Stimulated activated CD4-positive, alpha-beta T cell treated with anti-CD3 and anti-CD28 coated beads, Interleukin-12 subunit alpha, Interleukin-12 subunit beta, amount 100 ng/mL, for 4 hours (primary cell): ENCODE results near the gene CAMKMT.

ENCODE experiments used
- DNase-seq: peaks from one replicate; pipeline ENCODE4 v3.0.0-alpha.2; 2020

CAMKMT gene

DNA sequence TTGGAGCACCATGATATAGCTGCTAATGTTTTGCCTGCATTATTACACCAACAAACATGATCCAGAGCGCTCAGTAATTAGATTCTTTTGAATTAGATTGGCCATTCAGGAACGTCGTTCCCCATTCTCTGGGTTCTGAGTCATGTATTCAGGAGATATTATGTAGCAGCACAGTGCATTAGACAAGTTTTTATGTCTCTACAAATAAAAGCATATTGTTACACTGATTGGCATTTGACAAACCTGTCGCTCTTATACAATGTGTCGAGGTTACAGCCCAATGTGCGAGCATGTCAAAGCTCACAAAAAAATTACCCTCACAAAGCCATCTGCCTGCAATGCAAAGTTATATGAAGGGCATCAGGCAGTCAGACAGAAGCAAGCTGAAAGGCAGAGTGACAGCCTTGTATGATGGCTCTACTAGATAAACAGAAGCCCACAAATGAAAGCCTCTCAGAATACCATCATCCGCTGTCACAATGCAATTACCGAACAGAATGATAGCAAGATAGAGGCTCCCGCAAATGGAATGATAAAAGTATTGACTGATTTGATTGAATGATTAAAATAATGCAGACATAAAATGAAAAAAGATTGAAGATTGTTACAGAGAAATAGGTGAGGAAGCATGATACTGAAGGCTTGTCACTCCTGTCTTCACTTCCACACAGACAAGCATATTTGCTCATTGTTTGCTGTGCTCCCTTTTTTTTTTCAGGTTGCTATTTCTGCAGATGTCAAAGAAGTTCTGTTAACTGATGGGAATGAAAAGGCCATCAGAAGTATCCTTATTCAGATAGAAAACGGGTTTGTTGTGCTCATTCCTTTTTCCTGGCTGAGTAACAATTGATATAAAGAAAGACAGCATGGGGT is 345.2 kb downstream of the CAMKMT start:
- DNase-seq: no peak

DNA sequence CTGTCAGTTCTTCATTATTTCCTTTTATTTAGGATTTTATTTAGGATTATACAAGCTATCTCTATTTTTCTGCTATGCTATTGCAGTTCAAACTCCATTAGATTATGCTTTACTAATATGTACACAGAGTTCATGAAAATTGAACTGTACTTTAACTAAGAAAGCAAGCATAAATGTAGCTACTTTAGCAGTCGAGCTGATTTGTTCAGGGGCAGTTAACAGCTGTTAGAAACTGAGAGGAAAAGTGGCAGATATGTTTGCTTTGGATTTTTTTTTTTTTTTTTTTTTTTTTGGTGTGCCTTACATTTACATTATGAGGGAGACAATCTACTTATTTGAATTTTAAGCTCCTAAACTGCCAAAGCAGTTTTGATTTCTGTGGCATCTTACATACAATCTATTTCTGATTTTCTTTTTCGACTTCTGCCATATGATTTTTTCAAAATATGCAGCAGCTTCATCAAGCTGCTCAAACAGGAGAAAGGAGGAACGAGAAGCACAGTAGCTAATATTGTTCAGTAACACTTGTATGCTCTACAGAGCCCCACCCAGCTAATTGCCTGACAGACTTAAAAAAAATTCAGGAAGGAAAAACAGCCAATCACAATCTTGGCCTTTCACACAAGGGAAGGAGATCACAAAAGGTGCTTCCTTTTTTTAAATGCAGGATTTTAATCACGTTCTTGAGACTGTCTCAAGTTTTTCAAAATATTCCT is 346.4 kb downstream of the CAMKMT start:
- no peak for DNase-seq

DNA sequence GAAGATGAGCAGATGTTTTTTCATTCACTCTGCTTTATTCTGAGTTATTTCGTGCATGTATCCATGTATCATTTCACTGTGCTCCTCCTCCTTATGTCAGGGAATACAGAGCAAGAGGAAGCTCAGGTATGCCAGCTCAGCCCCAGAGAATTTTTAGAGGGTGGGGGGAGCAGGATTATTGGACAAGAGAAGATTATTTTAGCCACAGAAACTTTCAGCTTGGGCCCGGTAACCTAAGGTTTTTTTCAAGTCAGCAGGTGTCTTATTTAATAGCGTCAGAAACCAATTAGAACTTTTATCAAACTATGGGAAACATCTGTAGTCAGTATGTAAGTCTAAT is 346.9 kb downstream of the CAMKMT start:
- DNase-seq: no peak

DNA sequence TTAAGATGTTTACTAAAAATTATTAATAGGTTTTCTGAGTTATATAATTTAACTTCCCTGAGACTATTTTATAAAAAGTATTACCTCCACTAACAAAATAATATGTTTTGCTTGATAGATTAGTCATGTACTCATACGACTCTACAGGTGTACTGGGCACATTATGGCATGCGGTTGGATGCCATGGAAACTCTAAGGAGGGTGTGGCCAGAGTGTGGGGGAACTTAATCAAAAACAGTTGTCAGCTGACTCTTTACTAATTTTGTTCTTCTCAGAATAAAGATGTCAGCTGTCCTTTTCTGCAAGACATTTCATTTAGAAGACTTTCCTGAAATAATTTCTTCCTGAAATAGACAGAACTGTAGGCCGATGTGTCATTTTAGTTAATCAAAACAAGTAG is 351.4 kb downstream of the CAMKMT start:
- DNase-seq: no peak

DNA sequence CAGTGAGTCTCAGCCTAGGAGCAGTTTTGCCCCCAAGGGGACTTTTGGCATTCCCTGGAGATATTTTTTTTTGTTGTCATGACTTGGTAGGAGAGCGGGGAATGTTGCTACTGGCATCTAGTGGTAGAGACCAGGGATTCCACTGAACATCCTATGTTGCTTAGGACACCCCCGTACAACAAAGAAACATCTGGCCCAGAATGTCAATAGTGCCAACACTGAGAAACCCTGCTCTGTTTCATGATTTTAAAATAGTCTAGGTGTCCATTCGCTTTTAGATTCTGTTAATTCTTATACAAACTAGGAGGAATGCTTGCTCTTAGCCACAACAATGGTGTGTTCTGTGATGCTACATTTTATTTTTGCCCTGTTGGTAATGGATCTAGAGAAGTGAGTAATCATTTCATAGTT is 353.9 kb downstream of the CAMKMT start:
- no peak for DNase-seq

DNA sequence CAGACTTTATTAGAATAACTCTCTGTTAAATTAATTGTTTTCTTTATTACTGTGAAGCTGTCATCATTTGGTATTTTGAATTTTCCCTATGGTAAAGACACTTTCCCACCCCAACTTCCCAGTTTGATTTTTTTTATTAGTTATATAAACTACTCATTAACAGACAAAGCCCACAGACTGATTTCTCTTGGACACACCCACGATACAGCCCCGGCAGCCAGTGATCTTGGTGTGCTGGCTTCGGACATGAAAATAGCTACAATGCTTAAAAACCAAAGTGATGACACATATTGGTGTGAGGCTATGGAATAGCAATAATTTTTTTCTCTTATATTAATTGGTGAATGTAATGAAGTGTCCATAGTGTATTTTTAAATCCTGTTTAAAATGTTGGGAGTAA is 354.4 kb downstream of the CAMKMT start:
- DNase-seq: no peak

DNA sequence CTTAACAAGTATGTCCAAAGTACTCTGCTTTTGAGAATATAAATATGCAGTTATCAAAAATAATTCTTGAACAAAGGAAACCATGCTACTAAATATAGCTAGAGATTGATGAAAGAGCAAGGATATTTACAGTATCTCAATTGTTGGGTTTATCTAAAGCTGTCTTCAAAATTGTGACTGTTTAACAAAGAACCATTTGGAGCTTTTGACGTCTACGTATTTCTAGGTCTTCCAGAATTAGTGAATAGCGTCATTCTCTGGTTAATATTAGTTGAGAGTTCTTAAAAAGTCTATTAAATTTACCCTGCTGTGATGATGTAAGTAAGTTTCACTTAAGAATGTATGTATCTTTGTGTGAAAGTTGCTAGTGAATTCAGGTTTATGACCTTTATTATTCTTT is 356.7 kb downstream of the CAMKMT start:
- no peak for DNase-seq

DNA sequence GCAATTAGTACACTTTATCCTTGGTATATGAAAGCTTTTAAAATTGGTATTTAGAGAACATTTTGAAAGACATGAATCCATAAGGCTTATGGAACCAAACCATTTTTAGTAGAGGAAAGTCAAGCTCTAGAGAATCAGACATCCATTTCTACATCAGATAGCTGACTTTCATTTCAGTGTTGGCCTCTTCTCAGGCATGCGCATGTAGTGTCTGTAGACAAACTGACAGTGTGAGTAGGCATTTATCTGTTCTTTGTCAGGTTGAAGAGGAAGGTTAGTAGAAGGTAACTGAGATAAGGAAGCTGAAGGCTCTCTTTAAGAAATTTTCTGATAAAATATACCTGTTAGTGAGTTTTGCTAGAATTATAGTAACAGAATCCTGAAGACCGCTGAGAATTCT is 357.8 kb downstream of the CAMKMT start:
- DNase-seq: no peak

DNA sequence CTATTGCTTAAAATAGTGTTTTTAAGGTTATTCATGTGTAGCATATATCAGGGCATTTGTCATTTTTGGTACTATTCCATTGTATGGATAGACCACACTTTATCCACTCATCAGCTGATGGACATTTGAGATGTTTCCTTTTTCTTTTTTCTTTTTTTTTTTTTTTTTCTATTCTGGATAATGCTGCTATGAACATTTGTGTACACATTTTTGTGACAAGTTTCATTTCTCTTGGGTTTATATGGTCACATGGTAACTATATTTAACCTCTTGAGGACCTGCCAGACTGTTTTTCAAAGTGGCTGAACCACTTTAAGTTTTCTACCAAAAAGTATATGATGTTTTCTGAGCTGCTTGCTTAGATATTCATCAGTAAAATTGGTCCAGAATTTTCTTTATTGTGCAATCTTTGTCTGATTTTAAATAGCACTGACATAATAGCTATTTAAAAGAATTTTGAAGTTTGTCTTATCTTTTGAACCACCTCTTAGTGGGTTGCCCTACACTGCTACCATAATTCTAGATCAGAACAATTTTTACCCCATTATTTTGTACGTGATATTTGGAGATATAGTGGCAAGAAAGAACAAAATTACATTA is 360.4 kb downstream of the CAMKMT start:
- DNase-seq: no peak

DNA sequence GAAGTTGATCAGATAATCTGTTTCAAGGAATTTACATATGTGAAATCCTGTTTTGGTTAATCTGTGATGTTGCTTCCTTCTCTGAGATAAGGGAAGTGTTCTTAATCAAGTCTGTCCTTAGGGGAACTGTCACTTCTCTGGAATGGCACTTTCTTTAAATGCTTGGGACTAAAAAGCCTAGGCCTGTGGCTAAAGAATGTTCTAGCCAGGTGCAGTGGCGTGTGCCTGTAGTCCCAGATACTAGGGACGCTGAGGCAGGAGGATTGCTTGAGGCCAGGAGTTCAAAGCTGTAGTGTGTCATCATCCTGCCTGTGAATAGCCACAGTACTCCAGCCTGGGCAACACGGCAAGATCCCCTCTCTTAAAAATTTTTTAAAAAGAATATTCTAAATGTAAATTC is 362.2 kb downstream of the CAMKMT start:
- DNase-seq: no peak

DNA sequence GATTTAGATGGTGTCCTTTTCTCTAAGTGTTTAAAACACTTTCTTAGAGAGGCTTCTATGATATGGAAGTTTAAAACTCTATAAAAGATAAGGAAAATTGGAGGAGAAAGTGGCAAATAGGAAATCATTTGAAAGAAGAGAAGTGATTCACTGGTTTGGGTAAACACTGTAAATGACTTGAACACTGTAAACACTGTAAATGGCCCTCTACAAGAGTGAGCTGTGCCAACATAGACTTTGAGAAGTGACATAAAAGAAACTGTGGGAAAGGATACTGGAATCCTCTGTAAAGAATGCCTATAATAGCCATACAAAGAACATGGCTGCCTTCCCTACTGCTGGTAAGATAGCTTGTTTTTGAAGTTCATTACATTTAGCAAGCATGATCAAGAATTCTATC is 368.8 kb downstream of the CAMKMT start:
- no peak for DNase-seq

DNA sequence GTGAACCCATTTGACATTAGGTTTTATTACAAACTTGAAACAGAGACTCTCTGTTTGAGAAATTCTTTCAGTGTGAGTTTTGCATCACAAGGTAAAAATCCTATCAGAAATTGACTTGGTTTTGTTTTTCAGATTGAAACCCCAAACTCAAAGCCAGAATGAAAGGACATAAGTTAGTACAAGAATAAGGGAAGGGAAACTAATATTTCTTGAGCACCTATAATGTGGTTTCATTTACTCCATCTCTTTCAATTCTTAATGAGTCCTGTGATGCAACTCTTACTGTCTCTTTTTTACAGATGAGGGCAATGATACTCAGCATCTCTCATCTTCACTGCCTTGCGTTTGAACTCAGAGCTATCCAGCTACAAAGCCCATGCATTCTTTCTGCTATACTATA is 369.8 kb downstream of the CAMKMT start:
- DNase-seq: no peak

DNA sequence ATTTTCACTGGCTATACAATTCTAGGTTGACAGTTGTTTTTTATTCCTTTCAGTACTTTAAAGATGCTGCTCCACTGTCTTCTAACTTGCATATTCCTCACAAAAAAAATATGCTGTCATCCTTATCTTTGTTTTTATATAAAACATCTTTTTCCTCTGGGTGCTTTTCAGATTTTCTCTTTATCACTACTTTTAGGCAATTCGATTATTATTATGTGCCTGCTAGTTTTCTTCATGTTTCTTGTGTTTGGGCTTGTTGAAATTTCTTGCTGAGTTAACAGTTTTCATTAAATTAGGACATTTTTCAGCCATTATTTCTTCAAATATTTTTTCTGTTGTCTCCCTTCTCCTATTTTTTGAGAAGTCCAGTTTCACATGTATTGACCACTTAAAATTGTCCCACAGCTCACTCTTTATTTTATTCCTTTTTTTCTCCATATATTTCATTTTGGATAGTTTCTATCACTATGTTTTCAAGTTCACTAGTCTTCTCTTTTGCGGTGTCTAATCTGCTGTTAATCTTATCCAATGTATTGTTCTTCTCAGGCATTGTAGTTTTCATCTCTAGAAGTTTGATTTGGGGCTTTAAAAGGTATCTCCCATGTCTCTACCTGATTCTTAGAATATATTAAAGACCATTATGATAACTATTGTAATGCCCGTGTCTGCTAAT is 374.7 kb downstream of the CAMKMT start:
- DNase-seq: no peak

DNA sequence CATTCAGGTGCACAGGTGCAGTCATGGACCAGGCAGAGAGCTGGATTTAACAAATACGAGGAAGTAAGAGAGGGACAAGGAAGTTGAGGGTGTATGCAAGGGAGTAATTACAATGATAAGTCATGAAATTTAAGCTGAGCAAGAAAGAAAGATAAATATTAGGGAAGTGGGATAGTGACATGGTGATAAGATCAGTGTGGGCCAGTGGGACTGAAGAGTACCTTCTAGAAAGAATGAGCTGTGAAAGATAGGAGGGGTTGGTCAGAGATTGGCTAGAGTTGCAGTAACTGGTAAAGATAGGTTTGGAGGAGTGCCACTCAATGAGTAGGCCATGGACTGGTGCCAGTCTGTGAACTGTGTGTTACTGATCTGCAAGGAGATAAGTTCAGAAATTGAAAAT is 378.9 kb downstream of the CAMKMT start:
- DNase-seq: no peak

DNA sequence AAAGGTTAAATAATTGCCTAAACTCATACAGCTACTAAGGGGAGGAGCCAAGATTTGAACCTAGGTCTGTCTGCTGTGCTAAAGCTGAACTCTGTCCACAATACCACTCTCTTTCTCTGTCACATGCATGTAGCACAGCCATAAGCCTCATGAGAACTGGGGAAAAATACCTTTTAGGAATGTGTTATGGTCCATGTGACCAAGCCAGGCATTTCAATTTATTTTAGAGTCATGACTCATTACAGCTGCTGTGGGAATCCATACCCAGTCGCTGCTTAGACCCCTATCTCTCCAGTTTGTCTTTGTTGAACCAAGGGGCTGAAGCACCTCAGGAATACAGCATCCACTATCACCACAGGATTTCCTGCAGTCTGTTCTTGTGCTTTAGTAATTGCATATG is 379.8 kb downstream of the CAMKMT start:
- DNase-seq: no peak

DNA sequence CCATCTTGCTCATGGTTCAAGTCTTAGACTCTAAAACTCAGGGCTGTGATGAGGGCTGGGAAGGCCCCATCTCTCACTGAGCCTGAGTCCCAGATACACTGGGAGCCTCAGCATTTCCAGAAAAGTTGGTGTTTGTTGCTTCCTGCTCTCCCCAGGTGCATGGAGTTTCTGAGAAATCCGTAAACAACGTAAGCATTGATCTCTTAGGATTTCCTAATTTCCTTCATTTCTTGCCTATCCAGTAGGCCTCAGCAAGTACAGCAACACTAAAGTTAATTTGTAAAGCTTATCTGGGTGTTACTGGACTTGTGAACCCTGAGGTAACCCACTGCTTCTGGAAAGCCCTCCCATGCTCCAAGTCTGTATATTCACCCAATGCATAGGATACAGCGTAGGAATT is 380.3 kb downstream of the CAMKMT start:
- DNase-seq: no peak

DNA sequence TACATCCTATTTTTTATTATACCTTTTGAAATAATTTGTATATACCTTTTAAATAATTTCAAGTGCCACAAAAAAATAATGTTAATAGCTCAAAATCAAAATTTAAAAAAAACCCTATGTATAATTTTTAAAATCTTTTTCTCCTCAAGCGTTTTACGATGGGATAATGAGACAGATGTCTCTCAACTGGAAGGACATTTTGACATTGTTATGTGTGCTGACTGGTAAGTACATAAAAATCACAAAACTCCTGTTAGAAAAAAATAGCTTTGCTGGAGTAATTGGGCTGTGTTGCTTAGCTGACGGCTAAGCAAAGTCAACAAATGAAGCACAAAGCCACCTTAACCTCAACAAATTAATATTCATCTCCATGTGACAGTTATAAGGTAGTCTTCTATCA is 381.7 kb downstream of the CAMKMT start:
- no peak for DNase-seq

DNA sequence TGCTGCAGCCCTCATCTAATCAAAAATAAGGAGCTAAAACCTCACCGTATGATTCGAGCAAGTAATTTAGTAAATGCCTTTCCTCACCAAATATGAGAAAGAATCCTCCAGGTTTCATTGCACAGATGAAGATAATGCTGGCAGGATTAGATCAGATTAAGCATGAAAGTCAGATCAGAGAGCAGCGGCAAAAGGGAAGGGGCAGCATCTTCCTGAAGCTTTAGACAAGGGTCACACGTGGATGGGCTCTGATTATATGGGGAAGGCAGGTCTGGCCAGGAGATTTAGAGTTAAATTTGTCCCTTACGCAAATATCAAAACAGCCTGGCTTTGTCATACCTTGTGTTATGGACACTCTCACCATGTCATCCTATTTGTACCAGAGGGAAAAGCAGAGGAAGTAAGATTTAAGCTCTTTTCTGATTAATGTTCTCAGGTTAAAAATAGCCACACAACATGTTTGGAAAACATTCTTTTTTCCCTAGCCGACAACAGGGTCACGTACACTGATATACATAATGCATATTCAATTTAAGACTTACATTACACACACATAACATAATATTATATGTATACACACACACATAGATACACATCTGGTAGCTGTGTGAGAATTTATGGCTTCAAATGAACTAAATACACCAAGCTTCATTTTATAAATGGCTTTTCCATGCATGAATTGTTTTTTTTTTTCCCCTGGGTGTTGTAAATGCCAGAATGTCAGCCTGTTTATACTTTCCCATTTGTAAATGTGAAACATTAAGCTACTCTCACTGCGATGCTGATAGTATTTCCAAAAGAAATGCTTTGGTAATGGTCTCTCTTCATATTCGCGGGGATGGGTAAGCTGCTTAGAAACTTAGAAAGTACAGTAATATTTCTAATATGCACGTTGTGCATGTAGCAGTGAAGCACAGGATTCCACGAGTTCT is 383.5 kb downstream of the CAMKMT start:
- DNase-seq: no peak

DNA sequence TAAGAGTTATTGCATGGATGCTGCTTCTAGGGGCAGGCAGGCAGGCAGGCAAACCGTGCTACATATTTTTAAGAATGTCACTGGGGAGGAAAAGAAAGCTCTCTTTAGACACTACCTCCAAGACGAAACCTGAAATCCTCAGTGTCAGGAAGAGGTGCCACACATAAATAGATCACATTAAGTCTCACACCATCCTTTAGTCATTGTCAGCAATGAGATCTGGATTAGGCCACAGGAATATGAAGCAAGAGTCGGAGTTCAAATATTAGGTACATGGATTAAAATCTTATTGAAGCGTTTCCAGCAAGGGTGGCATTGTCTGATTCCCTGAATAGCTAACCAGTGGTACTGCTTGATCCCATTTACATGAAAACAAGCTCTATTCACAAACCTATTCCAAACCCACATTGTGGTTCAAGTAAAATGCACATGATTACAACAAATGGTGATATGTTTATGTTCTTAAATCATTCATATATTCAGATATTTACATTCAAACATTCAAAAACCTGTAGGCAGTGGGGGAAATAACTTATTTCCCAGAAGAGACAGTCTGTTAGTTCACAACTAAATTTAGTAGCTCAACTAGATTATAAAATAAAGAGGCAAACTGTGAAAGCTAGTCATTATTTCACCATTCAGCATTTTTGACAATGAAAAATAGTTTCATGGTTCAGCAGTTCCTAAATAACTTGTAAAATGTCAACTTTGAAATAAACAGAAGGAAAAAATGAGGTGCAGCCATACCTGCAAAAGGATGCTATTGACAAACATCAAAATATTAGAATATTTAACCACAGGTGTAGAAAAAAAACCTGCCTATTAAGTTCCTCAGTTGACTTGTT is 384.4 kb downstream of the CAMKMT start:
- DNase-seq: no peak

DNA sequence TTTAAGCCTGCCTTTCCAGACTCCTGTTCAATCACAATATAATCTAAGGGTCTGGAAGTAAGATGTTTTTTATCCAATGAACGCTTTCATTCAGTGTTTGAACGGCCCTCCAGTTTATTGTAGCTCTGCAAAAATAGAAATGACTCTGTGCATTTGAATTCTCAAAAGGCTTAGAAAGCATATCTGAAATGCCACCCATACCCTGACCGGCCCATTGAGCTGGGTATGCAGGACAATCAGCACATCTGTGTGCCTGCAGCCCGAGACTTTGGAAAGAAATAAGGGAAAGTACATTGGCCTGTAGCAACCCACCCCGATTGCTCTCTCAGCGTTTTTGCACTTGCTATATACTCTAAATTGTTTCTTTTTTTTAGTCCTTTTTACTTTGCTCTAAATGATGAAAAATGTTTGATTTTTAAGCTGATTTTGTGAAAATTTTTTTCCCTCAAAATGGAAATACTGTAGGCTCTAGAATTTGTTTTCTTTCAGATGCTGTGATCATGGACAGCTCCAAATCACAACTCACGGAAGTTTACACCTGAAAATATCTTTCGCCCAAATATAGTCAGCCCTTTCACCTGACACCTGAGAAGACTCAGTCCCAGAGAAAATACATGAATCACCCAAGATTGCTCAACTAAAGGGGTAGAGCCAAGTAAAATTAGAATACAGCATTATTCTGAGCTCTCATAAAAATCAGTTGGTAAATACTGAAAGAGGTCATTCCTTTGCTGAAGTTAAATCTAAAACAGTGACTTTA is 385.3 kb downstream of the CAMKMT start:
- DNase-seq: no peak

DNA sequence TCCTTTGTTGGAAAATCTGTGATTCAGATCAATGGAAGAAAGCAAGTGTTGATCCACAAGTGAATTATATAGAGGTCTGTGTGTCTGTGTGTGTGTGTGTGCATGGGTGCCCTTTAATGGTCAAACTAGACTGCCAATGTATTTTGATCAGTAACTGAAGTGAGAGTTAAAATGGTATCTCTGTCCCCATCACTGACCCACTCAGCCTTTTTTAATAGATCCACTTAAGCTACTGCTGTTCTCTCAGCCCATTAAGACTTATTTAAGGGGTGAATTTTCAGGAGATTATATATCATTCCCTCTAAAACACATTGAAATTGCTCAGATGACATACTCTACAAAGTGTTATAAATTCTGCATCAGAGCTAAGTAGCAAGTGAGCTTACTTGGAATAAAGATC is 386.0 kb downstream of the CAMKMT start:
- no peak for DNase-seq
